ENCODE measurements around the gene CCDC82. TPM values are rescaled to one million over a fixed set of nuclear protein-coding genes. Genes with fewer than 3 reads are reported as not detected.

CCDC82 gene
- total RNA-seq, 2 experiments from 2014 or later = 22.2 to 43.6 TPM

DNA sequence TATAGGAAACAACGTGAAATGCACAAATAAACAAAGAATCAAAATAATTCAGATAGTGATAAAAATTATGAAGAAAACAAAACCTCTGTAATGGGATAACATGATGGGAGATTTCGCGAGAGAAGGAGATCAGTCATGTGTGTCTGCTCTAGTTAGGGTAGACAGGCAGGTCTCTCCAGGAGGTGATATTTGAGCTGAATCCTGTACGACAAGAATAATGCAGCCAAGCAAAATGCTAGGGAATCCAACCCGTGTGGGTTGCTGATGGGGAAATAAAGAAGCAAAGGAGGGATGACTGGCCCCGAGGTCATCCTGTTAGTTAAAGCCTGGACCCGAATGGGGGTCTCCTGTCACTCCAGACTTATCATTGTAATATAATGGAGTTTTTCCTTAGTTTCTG is 62.8 kb downstream of the CCDC82 start:
- ChIA-PET POLR2A (interaction anchor here (0.6 kb wide), 1 partner anchor 41 kb away, joined by 3 read pairs; no protein-coding TSS in a partner anchor), CTCF (ENCODE audit: unreplicated experiment) (interaction anchor here (0.6 kb wide), 1 partner anchor 285 kb away, joined by 4 read pairs; no protein-coding TSS in a partner anchor)
- no peak overlapping the region for H2AFZ ChIP-seq (ENCODE audit: low read length)
- no peaks in the 10 kb centered on the region for H3K4me1 ChIP-seq (ENCODE audit: insufficient read depth, low read length, poor library complexity, severe bottlenecking)
- no peak for TF ChIP-seq EZH2phosphoT487 (IDR thresholded peaks at IDR 0.05; ENCODE audit: borderline replicate concordance, low read depth, low read length)
- TF ChIP-seq, protein P1, sequence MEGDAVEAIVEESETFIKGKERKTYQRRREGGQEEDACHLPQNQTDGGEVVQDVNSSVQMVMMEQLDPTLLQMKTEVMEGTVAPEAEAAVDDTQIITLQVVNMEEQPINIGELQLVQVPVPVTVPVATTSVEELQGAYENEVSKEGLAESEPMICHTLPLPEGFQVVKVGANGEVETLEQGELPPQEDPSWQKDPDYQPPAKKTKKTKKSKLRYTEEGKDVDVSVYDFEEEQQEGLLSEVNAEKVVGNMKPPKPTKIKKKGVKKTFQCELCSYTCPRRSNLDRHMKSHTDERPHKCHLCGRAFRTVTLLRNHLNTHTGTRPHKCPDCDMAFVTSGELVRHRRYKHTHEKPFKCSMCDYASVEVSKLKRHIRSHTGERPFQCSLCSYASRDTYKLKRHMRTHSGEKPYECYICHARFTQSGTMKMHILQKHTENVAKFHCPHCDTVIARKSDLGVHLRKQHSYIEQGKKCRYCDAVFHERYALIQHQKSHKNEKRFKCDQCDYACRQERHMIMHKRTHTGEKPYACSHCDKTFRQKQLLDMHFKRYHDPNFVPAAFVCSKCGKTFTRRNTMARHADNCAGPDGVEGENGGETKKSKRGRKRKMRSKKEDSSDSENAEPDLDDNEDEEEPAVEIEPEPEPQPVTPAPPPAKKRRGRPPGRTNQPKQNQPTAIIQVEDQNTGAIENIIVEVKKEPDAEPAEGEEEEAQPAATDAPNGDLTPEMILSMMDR (conservative IDR thresholded peaks at IDR 0.05; ENCODE audit: low read length) = no peak
- no peak overlapping the region for H3K4me3 ChIP-seq (ENCODE audit: low read depth, low read length, poor library complexity, severe bottlenecking)
- DNase-seq (ENCODE audit: low spot score) = no peak
- no peaks in the 10 kb centered on the region for H3K79me2 ChIP-seq (ENCODE audit: insufficient read depth, low read depth, low read length)
- no peaks in the 10 kb centered on the region for H3K9me3 ChIP-seq (ENCODE audit: low read length)
- no peaks in the 10 kb centered on the region for H3K36me3 ChIP-seq (ENCODE audit: insufficient read depth, low read length)
- intact Hi-C loops (cut with micrococcal nuclease; ENCODE audit: unreplicated experiment) = no loop called here
- H3K27ac ChIP-seq (ENCODE audit: low read depth, low read length, poor library complexity, severe bottlenecking) = no peak overlapping the region
- no TSS peak for BruUV-seq (replicated peaks)
- no peaks in the 10 kb centered on the region for H4K20me1 ChIP-seq (ENCODE audit: insufficient read depth, low read length)
- H3K4me2 ChIP-seq (ENCODE audit: low read length) = no peak overlapping the region
- H3K9me2 ChIP-seq (ENCODE audit: insufficient read depth, low read length) = no peaks in the 10 kb centered on the region

DNA sequence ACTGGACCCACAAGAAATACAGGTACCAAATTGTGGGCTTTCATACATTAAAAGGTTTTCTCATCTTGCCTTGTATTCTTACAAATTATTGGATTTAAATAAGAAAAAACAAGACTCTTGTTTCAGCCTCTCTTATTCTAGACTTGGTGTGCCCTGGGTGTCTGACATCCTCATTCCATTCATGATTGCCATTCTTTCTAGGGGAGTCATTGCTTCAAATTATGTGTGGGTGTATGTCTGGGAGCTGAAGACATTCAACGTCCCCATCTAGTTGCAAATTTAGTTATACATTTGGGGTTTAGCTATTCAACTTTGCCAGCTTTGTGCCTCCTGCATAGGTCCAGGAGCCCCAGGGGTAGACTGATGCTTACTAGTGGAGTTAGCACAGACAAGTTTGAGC is 64.8 kb downstream of the CCDC82 start:
- CTCF ChIA-PET (ENCODE audit: unreplicated experiment) = no interaction called here
- DNase-seq (ENCODE audit: low spot score) = no peak
- POLR2A ChIA-PET = interaction anchor here (0.9 to 1.8 kb wide), 3 partner anchors 10 to 47 kb away, joined by 3 to 5 read pairs (median 3); no protein-coding TSS in a partner anchor
- H3K4me2 ChIP-seq (ENCODE audit: low read length) = no peak overlapping the region
- H3K9me2 ChIP-seq (ENCODE audit: insufficient read depth, low read length) = no peaks in the 10 kb centered on the region
- TF ChIP-seq, protein P1 (conservative IDR thresholded peaks at IDR 0.05; ENCODE audit: low read length) = no peak
- no peak for TF ChIP-seq EZH2phosphoT487 (IDR thresholded peaks at IDR 0.05; ENCODE audit: borderline replicate concordance, low read depth, low read length)
- H4K20me1 ChIP-seq (ENCODE audit: insufficient read depth, low read length) = no peaks in the 10 kb centered on the region
- H3K27ac ChIP-seq (ENCODE audit: low read depth, low read length, poor library complexity, severe bottlenecking) = no peak overlapping the region
- no peaks in the 10 kb centered on the region for H3K9me3 ChIP-seq (ENCODE audit: low read length)
- H3K4me3 ChIP-seq (ENCODE audit: low read depth, low read length, poor library complexity, severe bottlenecking) = no peak overlapping the region
- BruUV-seq (replicated peaks) = no TSS peak
- no peaks in the 10 kb centered on the region for H3K36me3 ChIP-seq (ENCODE audit: insufficient read depth, low read length)
- H3K79me2 ChIP-seq (ENCODE audit: insufficient read depth, low read depth, low read length) = no peaks in the 10 kb centered on the region
- intact Hi-C loops (cut with micrococcal nuclease; ENCODE audit: unreplicated experiment) = no loop called here
- no peaks in the 10 kb centered on the region for H3K4me1 ChIP-seq (ENCODE audit: insufficient read depth, low read length, poor library complexity, severe bottlenecking)
- H2AFZ ChIP-seq (ENCODE audit: low read length) = no peak overlapping the region

DNA sequence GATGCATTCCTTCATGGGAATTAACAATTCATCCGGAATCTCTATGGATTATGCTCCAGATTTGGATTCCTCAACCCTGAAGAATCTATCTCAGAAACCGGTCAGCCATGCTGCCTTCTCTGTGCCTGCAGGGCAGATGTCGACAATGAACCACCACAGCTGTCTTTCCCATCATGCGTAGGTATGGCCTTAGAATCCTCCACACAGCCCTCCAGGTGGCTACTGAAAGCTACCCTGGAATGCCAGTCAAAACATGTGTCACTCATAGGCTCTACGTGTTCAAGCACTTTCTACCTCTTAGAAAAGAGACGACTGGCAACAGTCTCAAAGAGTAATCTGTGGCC is 66.1 kb downstream of the CCDC82 start:
- ChIA-PET POLR2A (no interaction called here), CTCF (ENCODE audit: unreplicated experiment) (interaction anchor here (0.6 kb wide), 1 partner anchor 44 kb away, joined by 3 read pairs; no protein-coding TSS in a partner anchor)
- intact Hi-C loops (cut with micrococcal nuclease; ENCODE audit: unreplicated experiment) = no loop called here
- H3K27ac ChIP-seq (ENCODE audit: low read depth, low read length, poor library complexity, severe bottlenecking) = no peak overlapping the region
- no peak for DNase-seq (ENCODE audit: low spot score)
- H4K20me1 ChIP-seq (ENCODE audit: insufficient read depth, low read length) = no peaks in the 10 kb centered on the region
- H3K4me3 ChIP-seq (ENCODE audit: low read depth, low read length, poor library complexity, severe bottlenecking) = no peak overlapping the region
- no peaks in the 10 kb centered on the region for H3K9me2 ChIP-seq (ENCODE audit: insufficient read depth, low read length)
- no TSS peak for BruUV-seq (replicated peaks)
- H2AFZ ChIP-seq (ENCODE audit: low read length) = no peak overlapping the region
- H3K36me3 ChIP-seq (ENCODE audit: insufficient read depth, low read length) = no peaks in the 10 kb centered on the region
- no peaks in the 10 kb centered on the region for H3K79me2 ChIP-seq (ENCODE audit: insufficient read depth, low read depth, low read length)
- no peaks in the 10 kb centered on the region for H3K4me1 ChIP-seq (ENCODE audit: insufficient read depth, low read length, poor library complexity, severe bottlenecking)
- H3K4me2 ChIP-seq (ENCODE audit: low read length) = no peak overlapping the region
- no peaks in the 10 kb centered on the region for H3K9me3 ChIP-seq (ENCODE audit: low read length)
- no peak for TF ChIP-seq EZH2phosphoT487 (IDR thresholded peaks at IDR 0.05; ENCODE audit: borderline replicate concordance, low read depth, low read length)
- TF ChIP-seq, protein P1 (conservative IDR thresholded peaks at IDR 0.05; ENCODE audit: low read length) = no peak
